Globus pallidus (tissue), 1 donor: ENCODE results near the gene DDX19B.
"Not testable (repeated sequence)": the region's sequence is repeated elsewhere in the genome, so short reads cannot be mapped to it uniquely, and the experiment has no call there.

Experiments used
- DNase-seq: peaks from one replicate; pipeline ENCODE4 v3.0.0-alpha.2; 2015; ENCODE audit warnings: low spot score

Gene DDX19B

DNA sequence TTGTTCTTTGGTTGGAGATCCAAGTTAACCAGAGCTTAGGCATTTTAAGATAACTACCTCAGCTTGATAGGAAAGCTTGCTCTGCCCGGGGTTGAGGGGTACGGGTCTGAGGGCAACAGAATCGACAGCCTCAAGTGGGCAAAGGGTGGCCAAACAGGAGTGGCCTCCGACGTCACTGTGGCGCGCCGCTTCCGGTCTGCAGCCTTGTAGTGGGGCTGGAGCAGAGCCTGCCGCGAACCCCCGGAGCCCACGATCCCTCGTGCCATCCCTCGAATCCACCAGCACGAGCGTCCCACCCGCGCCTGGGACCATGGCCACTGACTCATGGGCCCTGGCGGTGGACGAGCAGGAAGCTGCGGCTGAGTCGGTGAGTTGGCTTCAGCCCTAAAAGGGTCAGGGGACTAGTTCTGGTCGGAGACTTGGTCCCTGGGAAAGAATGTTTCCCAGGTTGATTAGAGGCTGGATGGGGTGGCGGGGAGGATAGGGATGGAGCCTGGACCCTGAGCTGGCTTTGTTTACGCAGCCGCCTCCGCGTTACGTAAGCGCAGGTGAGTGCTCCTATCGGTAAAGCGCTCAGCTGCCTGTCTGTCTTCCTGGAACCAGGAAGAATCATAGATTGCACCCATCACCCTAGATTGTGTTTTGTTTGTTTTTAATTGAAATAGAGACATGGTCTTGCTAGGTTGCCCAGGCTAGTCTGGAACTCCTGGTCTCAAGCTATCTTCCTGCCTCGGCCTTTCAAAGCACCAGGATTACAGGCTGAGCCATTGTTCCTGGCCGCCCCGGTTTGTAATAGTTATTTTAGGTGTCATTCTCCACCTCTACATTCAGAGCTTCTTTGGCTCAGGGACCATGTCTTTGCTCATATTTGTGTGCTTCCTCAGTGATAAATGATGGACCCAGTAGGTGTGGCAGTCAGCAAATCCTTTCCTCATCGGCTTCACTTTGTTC, at the start of gene DDX19B:
Gene DDX19B (plus strand): TSS at position 199 of the 951 bp plus-strand sequence. CDS start 112 bp downstream, at position 311.
- DNase-seq = peak; percentile 77

DNA sequence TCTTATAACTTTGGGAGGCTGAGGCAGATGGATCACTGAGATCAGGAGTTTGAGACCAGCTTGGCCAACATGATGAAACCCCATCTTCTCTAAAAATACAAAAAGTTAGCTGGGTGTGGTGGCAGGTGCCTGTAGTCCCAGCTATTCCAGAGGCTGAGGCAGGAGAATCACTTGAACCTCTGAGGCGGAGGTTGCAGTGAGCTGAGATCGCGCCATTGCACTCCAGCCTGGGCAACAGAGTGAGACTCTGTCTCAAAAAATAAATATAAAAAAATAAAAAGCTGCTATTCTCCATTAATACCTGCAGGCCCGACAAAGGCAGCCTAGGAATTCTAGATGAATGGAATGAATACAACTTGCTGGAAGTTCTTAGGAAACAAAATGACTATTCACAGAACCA, 49.3 kb upstream of the DDX19B start:
- not testable (repeated sequence) for DNase-seq

DNA sequence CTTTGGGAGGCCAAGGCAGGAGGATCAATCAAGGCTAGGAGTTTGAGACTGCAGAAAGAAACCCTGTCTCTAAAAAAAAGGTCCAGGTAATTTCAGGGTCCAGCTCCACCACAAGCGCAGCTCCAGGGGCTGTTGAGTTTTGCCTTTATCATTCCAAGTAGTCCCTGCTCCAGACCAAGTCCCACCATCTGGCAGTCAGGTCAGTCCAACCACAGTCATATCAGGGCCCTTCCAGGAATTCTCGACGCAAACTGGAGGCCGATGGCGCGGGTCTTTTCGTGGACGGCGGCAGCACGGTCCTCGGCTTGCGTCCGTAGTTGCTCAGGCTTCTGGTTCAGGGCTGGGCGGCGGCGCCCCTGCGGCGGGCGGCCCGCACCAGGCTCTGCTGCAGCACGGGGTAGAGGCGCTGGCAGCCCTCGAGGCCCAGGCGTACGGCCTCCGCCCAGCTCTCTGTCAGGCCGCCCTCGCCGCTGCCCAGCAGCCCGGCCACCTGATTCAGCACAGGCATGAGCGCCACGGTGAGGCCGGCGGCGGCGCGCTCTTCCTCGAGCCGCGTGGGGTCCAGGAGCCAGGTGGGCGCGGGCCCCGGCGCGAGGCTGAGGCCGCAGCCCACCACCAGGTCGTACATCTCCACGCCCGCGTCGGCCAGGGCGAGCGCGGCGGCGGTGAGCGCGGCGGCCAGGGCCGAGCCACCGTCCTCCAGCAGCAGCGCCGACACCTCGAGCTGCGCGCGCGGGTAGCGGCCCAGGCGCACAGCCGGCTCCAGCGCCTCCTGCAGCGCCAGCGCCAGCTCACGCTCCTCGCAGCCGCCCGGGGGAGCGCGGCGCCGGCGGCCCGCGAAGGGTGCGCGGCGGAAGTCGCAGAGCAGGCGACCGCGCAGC, 48.0 kb upstream of the DDX19B start:
- DNase-seq = no peak

DNA sequence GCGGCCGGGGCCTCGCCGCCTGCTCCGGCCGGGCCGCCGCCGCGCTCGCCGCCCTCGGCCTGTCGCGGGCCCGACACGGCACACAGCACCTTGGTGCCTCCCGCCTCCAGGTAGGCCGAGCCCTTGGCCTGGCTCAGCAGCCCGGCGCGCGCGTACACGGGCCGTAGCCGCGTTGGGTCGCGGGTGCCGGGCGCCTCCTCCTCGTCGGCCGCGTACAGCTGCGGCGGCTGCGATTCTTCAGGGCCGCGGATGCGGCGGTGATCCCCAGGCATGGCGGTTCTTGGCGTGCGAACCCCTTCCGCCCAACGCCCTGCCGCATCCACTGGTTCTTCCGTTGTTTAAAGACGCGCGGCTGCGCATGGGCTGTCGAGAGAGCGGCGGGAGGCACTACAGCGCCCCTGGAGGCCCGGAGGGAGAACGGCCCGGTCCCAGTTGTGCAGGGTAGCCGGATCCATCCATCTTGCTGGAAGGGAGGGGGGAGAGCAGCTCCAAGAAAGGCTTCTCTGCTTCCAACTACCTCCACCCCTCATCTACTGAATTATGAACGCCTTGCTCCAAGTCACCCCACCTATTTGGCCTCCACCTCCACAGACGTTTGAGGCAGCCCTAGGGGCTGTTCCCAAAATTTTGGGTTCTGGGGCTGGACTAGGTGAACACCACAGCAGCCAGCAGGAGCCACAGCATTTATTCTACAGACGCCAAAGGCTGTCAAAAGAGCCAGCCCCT, 47.2 kb upstream of the DDX19B start, which contains the start of gene EXOSC6:
Gene EXOSC6 (minus strand): TSS at position 312 of the 726 bp plus-strand sequence. CDS start 40 bp downstream, at position 272.
- DNase-seq = peak; percentile 87

DNA sequence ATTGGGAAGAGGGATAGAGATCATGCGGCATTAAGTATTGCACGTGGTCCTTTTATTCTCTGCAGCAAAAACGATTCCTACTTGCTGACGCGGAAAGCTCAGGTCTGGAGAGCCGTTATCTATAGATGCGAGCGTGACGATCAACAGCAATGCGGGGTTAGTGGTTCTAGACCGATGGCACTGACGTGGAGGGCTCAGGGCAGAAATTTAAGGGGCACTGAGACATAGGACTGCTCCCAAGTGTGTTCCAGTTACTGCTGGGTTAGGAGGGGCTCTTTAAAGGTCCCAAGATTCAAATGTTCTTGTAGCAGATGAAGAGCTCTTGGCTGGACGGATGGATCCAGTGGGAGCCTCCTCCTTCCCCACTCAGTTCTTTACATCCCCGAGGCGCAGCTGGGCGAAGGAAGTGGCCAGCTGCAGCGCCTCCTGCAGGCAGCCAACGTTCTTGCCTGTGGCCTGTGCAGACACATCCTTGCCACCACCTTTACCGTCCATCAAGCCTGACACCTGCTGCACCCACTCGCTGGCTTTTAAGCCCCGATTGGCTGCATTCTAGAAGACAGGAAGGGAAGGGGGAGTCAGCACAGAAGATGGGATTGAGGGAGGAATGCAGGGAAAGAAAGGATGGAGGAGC, 46.5 kb upstream of the DDX19B start:
- DNase-seq = no peak

DNA sequence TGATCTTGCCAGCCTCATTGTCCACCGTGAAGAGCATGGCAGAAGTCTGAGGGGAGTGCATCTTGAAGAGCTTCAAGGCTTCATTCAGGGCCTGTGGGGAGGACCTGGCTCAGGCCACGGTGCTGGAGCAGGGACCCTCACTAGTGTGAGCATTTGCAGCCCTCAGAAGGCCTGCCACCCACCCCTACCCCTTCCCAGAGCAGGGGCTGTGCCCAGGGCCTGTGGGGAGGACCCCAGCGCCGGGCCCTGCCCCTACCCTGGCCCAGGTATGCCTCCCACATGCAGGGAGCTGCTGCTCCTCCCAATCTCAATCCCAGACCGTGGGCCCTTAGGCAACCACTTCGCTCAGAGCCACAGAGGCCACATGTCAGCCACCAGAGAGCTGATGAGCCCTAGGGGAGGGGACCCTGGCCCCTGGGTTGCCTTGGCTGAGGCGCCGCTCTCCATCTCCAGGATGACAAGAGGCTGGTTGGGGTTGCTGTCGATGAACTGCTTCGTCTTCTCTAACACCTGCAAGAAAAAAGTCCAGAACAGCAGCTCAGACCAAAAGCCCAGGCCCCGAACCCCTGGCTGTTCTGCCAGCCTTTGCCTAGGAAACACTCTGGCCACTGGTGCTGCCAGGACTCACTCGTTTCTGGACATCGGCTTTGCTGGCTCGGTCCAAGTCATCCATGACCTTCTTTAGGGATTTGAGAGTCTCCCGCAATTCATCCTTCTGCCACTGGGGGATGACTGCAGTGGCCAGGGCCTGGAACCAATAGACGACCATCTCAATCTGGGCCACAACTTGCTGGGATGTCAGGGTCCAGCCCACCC, 45.5 kb upstream of the DDX19B start:
- no peak for DNase-seq

DNA sequence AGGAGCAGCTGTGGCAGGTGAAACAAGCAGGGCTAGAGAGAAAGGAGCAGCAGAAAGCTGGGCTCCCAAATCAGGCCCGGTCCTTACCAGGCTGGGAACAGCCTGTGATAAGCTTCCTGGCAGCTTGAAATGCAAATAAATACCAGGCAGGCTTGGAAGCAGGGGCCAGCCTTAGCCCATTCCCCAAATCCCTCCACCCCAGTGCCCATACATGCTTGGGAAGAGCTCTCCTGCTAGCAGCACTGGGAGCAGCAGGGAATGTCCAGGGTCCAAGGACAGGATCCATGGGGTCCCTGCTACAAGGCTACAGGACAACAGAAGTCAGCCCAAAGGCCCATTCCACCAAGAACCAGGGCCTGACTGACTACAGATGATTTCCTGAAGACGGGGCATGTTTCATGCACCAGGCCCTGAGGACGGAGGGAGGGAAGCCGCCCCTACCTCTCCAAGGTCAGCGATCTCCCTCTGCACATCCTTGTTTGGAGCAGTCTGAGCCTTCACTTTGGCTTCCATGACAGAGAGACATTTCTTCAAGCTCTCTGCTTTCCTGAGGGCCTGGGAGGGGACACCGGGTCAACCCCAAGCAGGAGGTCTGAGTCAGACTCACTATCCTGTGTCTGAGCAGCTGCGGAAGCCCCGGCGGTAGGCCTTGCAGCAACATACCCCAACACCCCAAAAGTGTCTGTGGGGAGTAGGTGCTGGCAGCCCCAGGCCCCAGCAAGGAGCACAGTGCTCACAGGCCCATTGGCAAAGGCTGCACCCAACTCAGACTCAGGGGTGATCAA, 44.6 kb upstream of the DDX19B start:
- DNase-seq = no peak

DNA sequence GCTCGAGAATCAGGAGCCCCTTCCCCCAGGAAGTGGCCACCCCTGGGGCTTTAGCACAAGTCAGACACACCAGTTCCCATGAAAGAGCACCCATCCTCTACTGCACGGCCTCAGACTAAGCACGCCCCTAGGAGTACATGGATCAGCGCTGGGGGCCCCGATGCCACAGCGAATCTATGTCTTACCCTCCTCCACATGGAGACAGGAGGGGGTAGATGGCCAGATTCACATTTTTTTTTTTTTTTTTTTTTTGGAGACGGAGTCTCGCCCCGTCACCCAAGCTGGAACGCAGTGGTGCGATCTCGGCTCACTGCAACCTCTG, 44.1 kb upstream of the DDX19B start:
- DNase-seq = no peak

DNA sequence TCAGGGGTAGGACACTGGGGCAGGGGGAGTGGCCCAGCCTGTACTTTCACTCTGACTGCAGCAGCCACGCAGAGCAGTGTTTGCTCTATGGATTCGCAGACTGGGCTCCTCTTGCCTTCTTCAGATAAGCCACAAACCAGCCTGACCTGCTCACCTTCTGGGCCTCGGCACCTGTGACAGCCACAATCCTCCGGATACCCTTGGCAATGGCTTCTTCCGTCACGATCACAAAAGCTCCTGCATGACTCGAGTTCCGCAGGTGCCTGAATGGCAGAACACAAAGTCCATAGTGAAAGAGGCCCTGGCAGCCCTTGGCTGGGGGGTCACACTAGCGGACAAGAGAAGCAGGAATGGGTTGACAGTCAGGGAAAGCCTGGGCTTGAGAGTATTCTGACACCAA, 43.4 kb upstream of the DDX19B start:
- no peak for DNase-seq

DNA sequence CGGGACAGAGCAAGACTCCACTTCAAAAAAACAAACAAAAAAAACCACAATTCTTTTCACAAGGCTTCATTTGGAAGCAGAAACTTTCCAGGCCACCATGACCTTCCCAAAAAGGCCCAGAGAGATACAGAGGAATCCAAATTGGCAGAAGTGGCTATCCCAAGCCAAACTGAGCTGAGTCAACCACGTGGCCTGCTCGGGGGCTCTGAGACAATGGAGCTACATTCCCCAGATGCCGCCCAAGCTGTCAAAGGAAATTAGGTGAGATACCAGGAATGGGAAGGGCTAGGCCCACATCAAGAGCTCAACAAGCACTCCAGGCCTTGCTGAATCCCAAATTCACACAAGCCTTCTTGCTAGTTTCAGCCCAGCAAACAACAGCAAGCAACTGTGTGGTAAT, 41.6 kb upstream of the DDX19B start:
- DNase-seq = no peak

DNA sequence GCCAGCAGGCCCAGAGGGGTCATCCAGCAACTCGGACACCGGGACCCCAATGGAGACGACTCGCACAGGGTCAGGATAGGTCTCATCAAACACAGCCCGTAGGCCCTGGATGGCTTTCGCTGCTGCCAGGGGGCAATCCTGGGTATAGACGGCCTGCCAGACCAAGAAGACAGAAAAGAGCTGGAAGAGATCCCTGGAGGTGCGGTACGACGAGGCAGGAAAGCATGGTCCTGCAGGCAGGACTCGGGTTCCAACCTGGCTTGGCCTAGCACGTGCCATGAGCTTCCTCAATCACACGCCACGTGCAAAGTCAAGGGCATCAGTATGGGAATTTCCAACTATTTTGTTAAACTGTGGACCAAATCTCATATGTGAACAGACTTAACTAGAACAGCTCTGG, 40.9 kb upstream of the DDX19B start:
- no peak for DNase-seq

DNA sequence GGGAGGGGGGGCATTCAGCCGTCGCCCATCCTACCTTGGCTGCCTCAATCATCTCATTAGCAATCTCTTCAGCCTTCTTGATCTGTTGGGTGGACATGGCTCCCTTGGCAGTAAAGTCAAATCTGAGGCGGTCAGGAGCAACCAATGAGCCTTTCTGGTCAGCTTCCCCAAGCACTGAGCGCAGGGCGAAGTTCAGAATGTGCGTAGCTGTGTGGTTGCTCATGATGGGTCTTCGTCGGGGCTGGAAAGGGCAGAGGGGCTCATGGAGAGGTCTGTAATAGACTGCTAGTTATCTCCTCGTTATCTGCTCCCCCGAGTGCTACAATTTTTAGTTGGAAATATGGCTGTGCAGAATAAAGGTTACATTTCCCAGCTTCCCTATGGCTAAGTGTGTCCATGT, 40.0 kb upstream of the DDX19B start:
- no peak for DNase-seq

DNA sequence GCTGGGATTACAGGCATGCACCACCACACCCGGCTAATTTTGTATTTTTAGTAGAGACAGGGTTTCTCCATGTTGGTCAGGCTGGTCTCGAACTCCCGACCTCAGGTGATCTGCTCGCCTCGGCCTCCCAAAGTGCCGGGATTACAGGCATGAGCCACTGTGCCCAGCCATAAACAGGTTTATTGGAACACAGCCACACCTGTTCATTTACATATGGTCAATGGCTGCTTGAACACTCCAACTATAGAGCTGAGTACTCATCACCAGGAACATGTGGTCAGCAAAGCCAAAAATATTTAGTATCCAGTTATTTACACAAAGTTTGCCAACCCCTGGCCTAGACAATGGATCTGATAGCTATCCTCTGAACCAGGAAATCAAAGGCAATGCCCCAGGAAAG, 39.1 kb upstream of the DDX19B start:
- DNase-seq = not testable (repeated sequence)

DNA sequence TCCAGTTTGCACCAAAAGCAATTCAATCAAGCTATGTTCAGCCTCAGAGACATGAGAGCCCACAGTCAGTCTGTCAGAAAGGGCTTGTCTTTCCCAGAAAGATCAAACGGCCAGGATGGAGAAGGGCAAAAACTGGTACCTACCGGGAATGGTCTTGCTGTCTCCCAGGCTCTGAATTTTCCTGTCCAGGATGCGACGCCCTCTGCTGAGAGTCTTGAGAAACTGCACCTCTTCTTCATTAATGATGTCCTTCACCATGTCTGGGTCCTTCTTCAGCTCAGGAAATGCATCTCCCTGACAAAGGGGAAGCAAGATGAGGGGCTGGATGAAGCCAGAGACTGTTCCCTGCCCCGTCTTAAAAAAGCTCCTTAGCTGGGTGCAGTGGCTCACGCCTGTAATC, 31.5 kb upstream of the DDX19B start:
- DNase-seq = no peak

DNA sequence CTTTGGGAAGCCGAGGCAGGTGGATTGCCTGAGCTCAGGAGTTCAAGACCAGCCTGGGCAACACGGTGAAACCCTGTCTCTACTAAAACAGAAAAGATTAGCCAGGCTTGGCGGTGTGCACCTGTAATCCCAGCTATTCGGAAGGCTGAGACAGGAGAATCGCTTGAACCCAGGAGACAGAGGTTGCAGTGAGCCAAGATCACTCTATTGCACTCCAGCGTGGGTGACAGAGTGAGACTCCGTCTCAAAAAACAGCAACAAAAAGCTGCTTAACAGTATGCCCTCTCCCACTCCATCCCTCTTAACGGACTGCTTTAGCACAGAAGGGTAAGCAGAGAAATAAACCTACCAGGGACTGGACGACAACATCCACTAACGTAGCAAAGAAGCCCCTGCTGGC, 31.1 kb upstream of the DDX19B start:
- not testable (repeated sequence) for DNase-seq

DNA sequence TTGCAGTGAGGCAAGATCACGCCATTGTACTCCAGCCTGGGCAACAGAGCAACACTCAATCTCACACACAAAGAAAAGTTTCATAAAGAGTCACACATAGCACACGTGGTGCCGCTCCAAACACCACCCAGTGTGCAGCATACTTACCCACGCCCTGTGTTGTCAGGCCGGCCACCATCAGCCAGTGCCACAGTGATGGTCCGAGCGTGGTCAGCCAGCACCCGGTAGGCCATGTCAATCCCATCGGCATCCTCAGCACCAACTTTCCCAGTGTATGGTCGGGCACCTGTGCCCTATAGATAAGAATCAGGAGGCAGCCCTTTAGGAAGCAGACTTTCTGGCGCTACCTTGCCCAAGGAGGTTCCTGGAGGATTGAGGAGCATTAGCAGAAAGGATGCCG, 29.5 kb upstream of the DDX19B start:
- no peak for DNase-seq

DNA sequence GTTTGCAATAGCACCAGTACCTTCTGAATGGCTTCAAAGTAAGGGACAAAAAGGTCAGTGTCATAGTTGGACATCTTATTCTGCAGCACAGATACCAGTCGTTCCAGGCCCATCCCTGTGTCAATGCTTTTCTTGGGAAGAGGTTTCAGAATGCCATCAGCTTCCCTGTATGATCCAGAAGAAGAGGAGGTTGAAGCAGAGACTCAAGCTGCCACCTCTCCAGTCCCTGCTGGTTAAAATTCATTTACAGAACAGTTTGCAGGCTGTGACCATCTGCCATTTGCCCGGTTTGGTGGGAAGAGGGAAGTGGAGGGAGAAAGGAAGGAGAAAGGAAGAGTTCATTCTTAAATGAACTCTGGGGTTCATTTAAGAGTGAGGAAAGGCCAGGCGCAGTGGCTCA, 28.8 kb upstream of the DDX19B start:
- DNase-seq = no peak

DNA sequence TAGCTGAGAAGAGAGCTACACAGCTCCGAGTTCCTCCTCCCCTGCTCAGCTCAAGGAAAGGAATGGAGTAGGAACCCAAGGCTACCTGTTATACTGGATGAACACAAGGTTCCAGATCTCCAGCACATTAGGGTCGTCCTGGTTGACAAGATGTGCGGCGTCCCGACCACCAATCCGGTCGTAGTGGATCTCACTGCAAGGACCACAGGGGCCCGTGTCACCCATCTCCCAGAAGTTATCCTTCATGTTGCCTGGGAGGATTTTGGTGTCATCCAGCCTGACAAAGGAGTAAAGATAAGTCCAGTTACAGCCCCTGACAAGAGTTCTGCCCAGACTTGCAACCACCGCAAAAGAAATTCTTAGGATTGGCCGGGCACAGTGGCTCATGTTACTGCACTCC, 27.3 kb upstream of the DDX19B start:
- DNase-seq = no peak

DNA sequence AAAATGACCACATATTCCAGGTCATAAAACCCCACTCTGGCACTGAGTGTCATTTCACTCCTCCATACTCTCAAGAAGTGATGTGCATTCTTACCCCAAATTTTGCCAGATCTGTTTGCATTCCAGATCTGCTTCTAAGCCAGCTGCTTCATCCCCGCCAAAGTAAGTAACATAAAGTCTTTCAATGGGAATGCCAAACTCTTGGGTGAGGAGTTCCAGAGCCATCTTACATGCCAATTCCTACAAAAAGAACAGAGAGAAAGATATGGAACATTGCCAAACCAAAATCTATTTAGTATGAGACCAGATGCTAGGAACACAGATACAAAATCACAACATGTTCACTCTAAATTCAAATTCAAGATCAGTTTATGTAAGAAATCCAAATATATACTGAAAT, 22.6 kb upstream of the DDX19B start:
- DNase-seq = no peak
